ENCODE data around the gene DPP6.

- TF ChIP-seq POLR2A (IDR thresholded peaks at IDR 0.05), result no peak
- TF ChIP-seq CTCF (IDR thresholded peaks at IDR 0.05), result no peak
- no peak for TF ChIP-seq POLR2AphosphoS5 (IDR thresholded peaks at IDR 0.05)
These were observed 432.2 kb downstream of the DPP6 start for GRCh38 chr7:154484406-154484805.
